H9 (cell line): ENCODE measurements around the gene ARHGAP9. TPM values are rescaled to one million over a fixed set of nuclear protein-coding genes. Genes with fewer than 3 reads are reported as not detected.

Experiments used
- DNase-seq: peaks from one replicate; pipeline ENCODE4 v3.0.0-alpha.2; 2017
- H2AFZ ChIP-seq: one replicate; pipeline ENCODE4 v1.6.1; 2013; ENCODE audit warnings: mild to moderate bottlenecking, low read length, control low read depth, moderate library complexity
- H2AK5ac ChIP-seq: 2 replicates; pipeline ENCODE4 v1.6.1; 2013; ENCODE audit warnings: low read length, control low read depth, mixed read lengths; ENCODE audit not compliant: insufficient read length
- H2BK120ac ChIP-seq: one replicate; pipeline ENCODE4 v1.6.1; 2013; ENCODE audit warnings: low read depth, mild to moderate bottlenecking, low read length, control low read depth, inconsistent platforms; ENCODE audit not compliant: poor library complexity, severe bottlenecking
- H2BK12ac ChIP-seq: 2 replicates; pipeline ENCODE4 v1.6.1; 2013; ENCODE audit warnings: low read length, control low read depth, mixed read lengths, low read depth; ENCODE audit not compliant: insufficient read length
- H2BK15ac ChIP-seq: 2 replicates; pipeline ENCODE4 v1.6.1; 2013; ENCODE audit warnings: low read depth, low read length, control low read depth
- H2BK20ac ChIP-seq: one replicate; pipeline ENCODE4 v1.6.1; 2013; ENCODE audit warnings: low read depth, mild to moderate bottlenecking, low read length, control low read depth, inconsistent platforms; ENCODE audit not compliant: poor library complexity, severe bottlenecking
- H2BK5ac ChIP-seq: 2 replicates; pipeline ENCODE4 v1.6.1; 2013; ENCODE audit warnings: low read length, control low read depth, mixed read lengths; ENCODE audit not compliant: insufficient read length
- H3K14ac ChIP-seq: 2 replicates; pipeline ENCODE4 v1.6.1; 2013; ENCODE audit warnings: low read length, control low read depth; ENCODE audit not compliant: insufficient read depth
- H3K18ac ChIP-seq: 2 replicates; pipeline ENCODE4 v1.6.1; 2013; ENCODE audit warnings: low read depth, mild to moderate bottlenecking, mixed read lengths, low read length, control low read depth; ENCODE audit not compliant: insufficient read length
- H3K23ac ChIP-seq: 2 replicates; pipeline ENCODE4 v1.6.1; 2013; ENCODE audit warnings: low read length, control low read depth, mixed read lengths, low read depth; ENCODE audit not compliant: insufficient read length
- H3K23me2 ChIP-seq: 2 replicates; pipeline ENCODE4 v1.6.1; 2013; ENCODE audit warnings: low read depth, mild to moderate bottlenecking, mixed read lengths, low read length, control low read depth; ENCODE audit not compliant: insufficient read length, poor library complexity, severe bottlenecking
- H3K27ac ChIP-seq: 2 replicates; pipeline ENCODE4 v1.5.1; 2013; ENCODE audit warnings: low read length, control low read depth, mixed read lengths, low read depth; ENCODE audit not compliant: insufficient read length
- H3K27me3 ChIP-seq: 2 replicates; pipeline ENCODE4 v1.6.1; 2013; ENCODE audit warnings: low read length, control low read depth, inconsistent platforms; ENCODE audit not compliant: insufficient read depth
- H3K4ac ChIP-seq: 2 replicates; pipeline ENCODE4 v1.6.1; 2013; ENCODE audit warnings: low read depth, mild to moderate bottlenecking, control low read depth, inconsistent platforms, low read length, moderate library complexity
- H3K4me1 ChIP-seq: 2 replicates; pipeline ENCODE4 v1.6.1; 2013; ENCODE audit warnings: low read length, control low read depth, inconsistent platforms; ENCODE audit not compliant: insufficient read depth
- H3K4me2 ChIP-seq: 2 replicates; pipeline ENCODE4 v1.6.1; 2013; ENCODE audit warnings: low read length, control low read depth, mixed read lengths; ENCODE audit not compliant: insufficient read length, insufficient read depth
- H3K56ac ChIP-seq: 2 replicates; pipeline ENCODE4 v1.6.1; 2013; ENCODE audit warnings: low read depth, mild to moderate bottlenecking, mixed read lengths, low read length, control low read depth; ENCODE audit not compliant: insufficient read length
- H3K79me1 ChIP-seq: 2 replicates; pipeline ENCODE4 v1.6.1; 2013; ENCODE audit warnings: low read depth, mild to moderate bottlenecking, moderate library complexity, low read length, control low read depth, inconsistent platforms; ENCODE audit not compliant: insufficient read depth, poor library complexity, severe bottlenecking
- H3K79me2 ChIP-seq: 2 replicates; pipeline ENCODE4 v1.6.1; 2013; ENCODE audit warnings: low read length, control low read depth, inconsistent platforms; ENCODE audit not compliant: insufficient read depth
- H3K9ac ChIP-seq: 2 replicates; pipeline ENCODE4 v1.6.1; 2013; ENCODE audit warnings: low read length, control low read depth, mixed read lengths; ENCODE audit not compliant: insufficient read length; ENCODE audit errors: extremely low read depth
- H3K9me3 ChIP-seq: one replicate; pipeline ENCODE4 v1.6.1; 2013; ENCODE audit warnings: low read depth, low read length, inconsistent platforms; ENCODE audit not compliant: control insufficient read depth
- H3T11ph ChIP-seq: one replicate; pipeline ENCODE4 v1.6.1; 2013; ENCODE audit warnings: mild to moderate bottlenecking, low read length, control low read depth, inconsistent platforms
- H4K20me1 ChIP-seq: one replicate; pipeline ENCODE4 v1.6.1; 2013; ENCODE audit not compliant: control insufficient read depth, insufficient read length, insufficient read depth
- H4K5ac ChIP-seq: 2 replicates; pipeline ENCODE4 v1.6.1; 2013; ENCODE audit warnings: low read depth, mild to moderate bottlenecking, mixed read lengths, low read length, control low read depth; ENCODE audit not compliant: insufficient read length
- H4K8ac ChIP-seq: replicated peaks from 2 replicates; pipeline ENCODE4 v1.6.1; 2013; ENCODE audit warnings: low read length, control low read depth, mixed read lengths, low read depth; ENCODE audit not compliant: insufficient read length
- H4K91ac ChIP-seq: 2 replicates; pipeline ENCODE4 v1.6.1; 2013; ENCODE audit warnings: low read depth, mild to moderate bottlenecking, moderate library complexity, mixed read lengths, low read length, control low read depth; ENCODE audit not compliant: insufficient read length
- H3K27ac Mint-ChIP-seq, 3 experiments: 2 replicates in 2 of 3; 3 replicates in 1 of 3; pipeline ENCODE4 v1.8.0; 2020 to 2021; ENCODE audit warnings: mixed read lengths in 3 of 3, mild to moderate bottlenecking in 1 of 3, moderate library complexity in 1 of 3
- H3K27me3 Mint-ChIP-seq: 2 replicates; pipeline ENCODE4 v1.8.0; 2021; ENCODE audit warnings: low read depth, mild to moderate bottlenecking, moderate library complexity, mixed read lengths
- H3K36me3 Mint-ChIP-seq, 3 experiments: 2 replicates in 2 of 3; 3 replicates in 1 of 3; pipeline ENCODE4 v1.8.0; 2020 to 2021; ENCODE audit warnings: low read depth in 3 of 3, mixed read lengths in 3 of 3; ENCODE audit not compliant: insufficient read depth in 1 of 3
- H3K4me1 Mint-ChIP-seq, 2 experiments: 2 replicates each; pipeline ENCODE4 v1.8.0; 2020; ENCODE audit warnings: mixed read lengths in 2 of 2
- H3K4me3 Mint-ChIP-seq, 2 experiments: 2 replicates in 1 of 2; 3 replicates in 1 of 2; pipeline ENCODE4 v1.8.0; 2020 to 2021; ENCODE audit warnings: mild to moderate bottlenecking in 2 of 2, mixed read lengths in 2 of 2, moderate library complexity in 1 of 2
- H3K9me3 Mint-ChIP-seq, 2 experiments: 2 replicates in 1 of 2; 3 replicates in 1 of 2; pipeline ENCODE4 v1.8.0; 2020; ENCODE audit warnings: mild to moderate bottlenecking in 2 of 2, mixed read lengths in 2 of 2, moderate library complexity in 1 of 2
- WGBS: extraction: QIAGEN DNeasy Blood & Tissue Kit; methylation state at CpG from one replicate; pipeline ENCODE4 v1.1.7; 2013; ENCODE audit warnings: missing lambda C conversion rate, low lambda C conversion rate, mixed read lengths; ENCODE audit not compliant: insufficient read length; ENCODE audit errors: extremely low coverage; 5-methylcytosine and 5-hydroxymethylcytosine counted together
- total RNA-seq: library from RNA; stranded (reverse); gene quantifications from 2 replicates; pipeline ENCODE4 v1.2.1, GENCODE V29; 2021
- TF ChIP-seq, protein P1 (sequence below): fragments of 200-600 bp; sonication (generic); conservative IDR thresholded peaks from 3 replicates; pipeline ENCODE4 v1.8.0; 2021; ENCODE audit warnings: antibody characterized with exemption, mild to moderate bottlenecking

The ARHGAP9 gene
- total RNA-seq, 1 experiment from 2014 or later, result 3.7 TPM

DNA sequence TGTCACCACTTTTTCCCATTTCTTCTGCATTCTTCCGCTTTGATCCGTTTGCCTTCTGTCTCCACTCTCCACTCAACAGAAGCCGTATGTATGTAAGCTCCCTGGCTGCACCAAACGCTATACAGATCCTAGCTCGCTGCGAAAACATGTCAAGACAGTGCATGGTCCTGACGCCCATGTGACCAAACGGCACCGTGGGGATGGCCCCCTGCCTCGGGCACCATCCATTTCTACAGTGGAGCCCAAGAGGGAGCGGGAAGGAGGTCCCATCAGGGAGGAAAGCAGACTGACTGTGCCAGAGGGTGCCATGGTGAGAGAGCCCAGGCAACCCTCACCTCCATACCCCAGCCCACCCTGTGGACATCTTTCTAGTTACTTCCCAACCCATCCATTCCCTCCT lies 11.8 kb downstream of the ARHGAP9 start:
- Histone ChIP-seq H3K4ac (no peak overlapping the region), H3K18ac (no peak overlapping the region), H4K91ac (no peak overlapping the region), H3K27ac (no peak overlapping the region), H2AFZ (no peak overlapping the region), H3K23ac (no peak overlapping the region), H2BK120ac (no peak overlapping the region), H3K56ac (no peak overlapping the region), H2AK5ac (no peak overlapping the region), H4K20me1 (no peaks in the 10 kb centered on the region), H2BK15ac (no peak overlapping the region), H2BK20ac (no peak overlapping the region), H4K5ac (no peak overlapping the region), H2BK5ac (no peak overlapping the region), H3K79me2 (no peaks in the 10 kb centered on the region), H3K79me1 (no peaks in the 10 kb centered on the region), H3K27me3 (no peaks in the 10 kb centered on the region; the same call in 1 of the 2 replicates), H4K8ac (no peak overlapping the region), H2BK12ac (no peak overlapping the region), H3K9me3 (no peaks in the 10 kb centered on the region), H3K4me1 (no peaks in the 10 kb centered on the region), H3K14ac (no peak overlapping the region), H3T11ph (no peak overlapping the region), H3K9ac (no peak overlapping the region), H3K4me2 (no peak overlapping the region), H3K23me2 (no peaks in the 10 kb centered on the region)
- Mint-ChIP-seq H3K27me3 (peaks cover 51% of the 10 kb centered on the region), H3K27ac (no peak overlapping the region; a peak in 1 of 7 replicates), H3K9me3 (no peaks in the 10 kb centered on the region), H3K4me3 (no peak overlapping the region), H3K4me1 (peaks cover 5 to 7% of the 10 kb centered on the region in 2 experiments), H3K36me3 (peaks cover 0 to 34% (median 19%) of the 10 kb centered on the region in 3 experiments)
- TF ChIP-seq, protein P1, sequence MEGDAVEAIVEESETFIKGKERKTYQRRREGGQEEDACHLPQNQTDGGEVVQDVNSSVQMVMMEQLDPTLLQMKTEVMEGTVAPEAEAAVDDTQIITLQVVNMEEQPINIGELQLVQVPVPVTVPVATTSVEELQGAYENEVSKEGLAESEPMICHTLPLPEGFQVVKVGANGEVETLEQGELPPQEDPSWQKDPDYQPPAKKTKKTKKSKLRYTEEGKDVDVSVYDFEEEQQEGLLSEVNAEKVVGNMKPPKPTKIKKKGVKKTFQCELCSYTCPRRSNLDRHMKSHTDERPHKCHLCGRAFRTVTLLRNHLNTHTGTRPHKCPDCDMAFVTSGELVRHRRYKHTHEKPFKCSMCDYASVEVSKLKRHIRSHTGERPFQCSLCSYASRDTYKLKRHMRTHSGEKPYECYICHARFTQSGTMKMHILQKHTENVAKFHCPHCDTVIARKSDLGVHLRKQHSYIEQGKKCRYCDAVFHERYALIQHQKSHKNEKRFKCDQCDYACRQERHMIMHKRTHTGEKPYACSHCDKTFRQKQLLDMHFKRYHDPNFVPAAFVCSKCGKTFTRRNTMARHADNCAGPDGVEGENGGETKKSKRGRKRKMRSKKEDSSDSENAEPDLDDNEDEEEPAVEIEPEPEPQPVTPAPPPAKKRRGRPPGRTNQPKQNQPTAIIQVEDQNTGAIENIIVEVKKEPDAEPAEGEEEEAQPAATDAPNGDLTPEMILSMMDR, result no peak
- no CpG with 5 or more reads among the region's 11 CpGs for WGBS
- DNase-seq, result peak; percentile 24
